Suprapubic skin (tissue), 4 donors: ENCODE measurements around the gene RUNX1. TPM values are rescaled to one million over a fixed set of nuclear protein-coding genes. Genes with fewer than 3 reads are reported as not detected.

Source experiments
- DNase-seq, 2 donors: peaks; one replicate each; pipeline ENCODE4 v3.0.0-alpha.2; 2019; ENCODE audit warnings: low spot score in 2 of 2
- H3K27ac ChIP-seq: fragments of 200-600 bp; sonication (generic); one replicate; pipeline ENCODE4 v1.5.1; 2019
- H3K27me3 ChIP-seq: fragments of 200-600 bp; sonication (generic); one replicate; pipeline ENCODE4 v1.5.1; 2019
- H3K36me3 ChIP-seq: fragments of 200-600 bp; sonication (generic); one replicate; pipeline ENCODE4 v1.5.1; 2019
- H3K4me1 ChIP-seq: fragments of 200-600 bp; sonication (generic); one replicate; pipeline ENCODE4 v1.5.1; 2019
- H3K4me3 ChIP-seq: fragments of 200-600 bp; sonication (generic); one replicate; pipeline ENCODE4 v1.5.1; 2019; ENCODE audit warnings: mild to moderate bottlenecking
- H3K9me3 ChIP-seq: fragments of 200-600 bp; sonication (generic); one replicate; pipeline ENCODE4 v1.5.1; 2019
- CTCF ChIP-seq, 2 donors: fragments of 200-600 bp in 1 of 2; fragments of 450-650 bp in 1 of 2; sonication (generic) in 1 of 2; IDR thresholded peaks; one replicate each; pipeline ENCODE4 v1.5.1; 2016 to 2019; ENCODE audit warnings: antibody characterized with exemption in 2 of 2, mild to moderate bottlenecking in 1 of 2, moderate library complexity in 1 of 2
- EP300 ChIP-seq: sonication (generic); formaldehyde crosslinking; IDR thresholded peaks from one replicate; pipeline ENCODE4 v1.6.1; 2017; ENCODE audit warnings: antibody characterized with exemption
- POLR2A ChIP-seq, 2 donors: fragments of 450-650 bp; IDR thresholded peaks; one replicate each; pipeline ENCODE4 v1.6.1; 2017; ENCODE audit warnings: antibody characterized with exemption in 2 of 2, mild to moderate bottlenecking in 2 of 2, moderate library complexity in 2 of 2
- POLR2AphosphoS5 ChIP-seq, 3 donors: sonication (generic); formaldehyde crosslinking; IDR thresholded peaks; one replicate each; pipeline ENCODE4 v1.6.1; 2017; ENCODE audit warnings: antibody characterized with exemption in 3 of 3
- WGBS: methylation state at CpG from one replicate; pipeline ENCODE4 v1.1.5; 2018; 5-methylcytosine and 5-hydroxymethylcytosine counted together
- total RNA-seq, 4 donors: library from RNA; depleted of rRNA; stranded (reverse); fragments of >200 nt; gene quantifications; one replicate each; pipeline ENCODE4 v1.1.0, GENCODE V29; 2016

RUNX1 gene
- total RNA-seq, 4 donors from 2014 or later: 15.4 to 26.7 (median 20.5) TPM

DNA sequence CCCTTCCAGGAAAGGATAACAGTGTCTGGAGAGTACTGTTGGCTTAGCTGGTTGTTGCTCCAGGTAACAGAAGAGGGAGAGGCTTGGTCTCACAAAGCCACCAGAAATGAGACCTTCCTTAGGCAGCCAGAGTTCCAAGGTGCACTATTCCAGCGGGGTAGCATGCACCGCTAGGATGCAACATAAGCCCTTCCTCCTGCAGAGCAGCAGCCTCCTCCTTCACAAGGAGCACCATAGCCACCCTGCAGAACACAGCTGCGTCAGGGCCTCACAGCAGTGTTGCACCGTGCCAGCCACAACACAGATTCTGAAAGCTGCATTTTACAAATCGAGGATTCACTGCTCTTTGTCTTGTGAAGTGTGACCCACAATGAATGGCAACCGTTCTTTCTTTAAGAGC lies 238.3 kb downstream of the RUNX1 start:
- 88% methylated on average over 5 of the region's 6 CpGs for WGBS
- H3K27ac ChIP-seq: no peak overlapping the region
- TF ChIP-seq EP300: no peak
- TF ChIP-seq POLR2AphosphoS5 (IDR thresholded peaks at IDR 0.05): no peak
- TF ChIP-seq POLR2A (IDR thresholded peaks at IDR 0.05): no peak
- TF ChIP-seq CTCF (IDR thresholded peaks at IDR 0.05): no peak
- no peak for DNase-seq
- H3K36me3 ChIP-seq: peaks cover 2% of the 10 kb centered on the region
- H3K4me3 ChIP-seq: no peak overlapping the region
- H3K9me3 ChIP-seq: no peaks in the 10 kb centered on the region
- H3K4me1 ChIP-seq: peaks cover 64% of the 10 kb centered on the region
- H3K27me3 ChIP-seq: no peaks in the 10 kb centered on the region

DNA sequence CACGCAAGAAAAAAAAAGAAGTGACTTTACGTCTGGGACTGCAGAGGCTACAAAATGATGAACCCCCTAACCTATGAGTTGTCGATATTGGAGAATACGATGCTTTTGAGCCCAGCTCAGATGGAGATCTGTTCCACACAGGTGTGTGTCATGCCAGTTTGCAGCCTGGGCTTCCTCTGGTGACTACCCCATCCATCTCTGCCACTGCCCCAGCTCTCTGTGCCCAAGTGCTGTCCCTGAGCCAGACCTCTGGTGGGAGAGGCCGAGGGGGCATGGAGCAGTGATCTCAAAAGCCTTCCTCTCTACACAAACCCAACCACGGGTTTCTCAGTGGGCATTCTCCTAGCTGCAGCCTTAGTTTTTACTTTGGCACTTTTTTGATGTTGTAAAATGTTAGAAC lies 239.3 kb downstream of the RUNX1 start:
- 86% methylated on average over 6 of the region's 6 CpGs for WGBS
- TF ChIP-seq EP300 (no peak), POLR2A (IDR thresholded peaks at IDR 0.05) (no peak)
- H3K4me3 ChIP-seq: no peak overlapping the region
- peaks cover 2% of the 10 kb centered on the region for H3K36me3 ChIP-seq
- peaks cover 56% of the 10 kb centered on the region for H3K4me1 ChIP-seq
- no peaks in the 10 kb centered on the region for H3K27me3 ChIP-seq
- DNase-seq: no peak
- H3K9me3 ChIP-seq: no peaks in the 10 kb centered on the region
- H3K27ac ChIP-seq: no peak overlapping the region

DNA sequence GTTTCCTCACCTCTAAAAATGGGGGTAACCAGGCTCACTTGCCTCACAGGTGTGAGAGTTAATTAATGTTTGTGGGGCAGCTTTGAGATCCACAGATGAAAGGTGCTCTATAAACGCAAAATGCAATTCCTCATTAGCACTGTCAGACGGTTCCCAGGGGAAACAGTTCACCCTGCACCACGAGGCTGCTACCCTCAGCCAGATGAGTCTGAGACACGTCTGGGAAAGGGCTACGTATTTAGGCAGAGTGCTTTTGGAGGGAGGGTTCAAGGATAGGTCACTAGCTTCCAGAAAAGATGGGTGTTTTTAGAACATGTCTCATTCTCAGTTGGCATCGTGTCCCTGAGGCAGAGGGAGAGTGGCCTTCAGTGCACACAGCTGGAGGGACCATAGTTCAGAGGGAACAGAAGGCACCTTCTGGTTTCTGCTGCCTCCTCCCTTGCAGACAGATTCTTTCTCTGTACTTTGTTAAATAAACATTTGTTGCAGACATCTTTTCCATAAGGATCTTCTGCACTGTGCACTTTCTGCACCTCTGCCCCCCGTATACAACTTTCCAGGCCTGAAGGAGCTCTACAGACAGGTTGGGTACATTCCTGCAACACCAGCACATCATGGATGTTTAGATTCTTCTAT lies 240.4 kb downstream of the RUNX1 start:
- WGBS: 63% methylated on average over 6 of the region's 7 CpGs
- peaks cover 2% of the 10 kb centered on the region for H3K36me3 ChIP-seq
- no peaks in the 10 kb centered on the region for H3K9me3 ChIP-seq
- no peak for DNase-seq
- no peaks in the 10 kb centered on the region for H3K27me3 ChIP-seq
- peak overlapping the region; percentile 92 for H3K27ac ChIP-seq
- peaks cover 46% of the 10 kb centered on the region for H3K4me1 ChIP-seq
- TF ChIP-seq POLR2A (IDR thresholded peaks at IDR 0.05) (no peak), EP300 (no peak), CTCF (IDR thresholded peaks at IDR 0.05) (no peak), POLR2AphosphoS5 (IDR thresholded peaks at IDR 0.05) (no peak)
- H3K4me3 ChIP-seq: no peak overlapping the region

DNA sequence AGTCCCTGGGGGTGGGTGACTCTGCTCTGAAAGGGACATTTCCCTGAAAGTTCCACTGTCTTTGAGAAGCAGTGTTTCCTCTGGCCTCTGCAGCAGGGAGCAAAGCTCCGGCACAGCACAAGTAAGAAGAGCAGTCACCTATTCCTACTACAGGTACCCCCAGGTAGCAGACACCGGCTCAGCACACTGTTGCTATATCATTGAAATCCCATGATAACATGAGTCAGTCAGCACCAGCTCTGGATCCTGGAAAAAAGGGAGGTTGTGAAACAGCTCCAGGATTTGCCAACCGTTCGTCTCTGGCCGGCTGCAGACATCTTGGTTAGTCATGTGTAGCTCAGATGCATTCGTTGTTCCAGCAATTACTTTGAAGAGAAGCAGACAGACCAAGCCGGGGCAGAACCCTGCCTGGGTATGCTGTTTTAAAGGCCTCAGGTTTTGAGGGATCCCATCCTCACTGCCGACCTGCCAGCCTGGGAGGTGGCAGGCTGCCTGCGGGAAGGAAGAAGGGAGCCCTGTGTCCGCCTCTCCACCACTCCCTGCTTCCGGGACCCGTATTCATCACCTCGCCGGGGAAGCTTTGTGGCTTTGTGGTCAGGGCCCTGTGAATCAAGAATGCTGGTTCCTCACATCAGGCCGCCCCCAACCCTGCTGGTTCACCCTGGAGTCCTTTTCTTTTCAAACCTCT lies 241.1 kb downstream of the RUNX1 start:
- H3K4me3 ChIP-seq: no peak overlapping the region
- H3K27ac ChIP-seq: peak overlapping the region; percentile 92
- DNase-seq: peak in 1 of 2 donors; percentile 88
- WGBS: 46% methylated on average over 13 of the region's 15 CpGs
- H3K27me3 ChIP-seq: no peaks in the 10 kb centered on the region
- H3K9me3 ChIP-seq: no peaks in the 10 kb centered on the region
- peaks cover 39% of the 10 kb centered on the region for H3K4me1 ChIP-seq
- TF ChIP-seq POLR2A (IDR thresholded peaks at IDR 0.05) (no peak), EP300 (no peak), CTCF (IDR thresholded peaks at IDR 0.05) (no peak), POLR2AphosphoS5 (IDR thresholded peaks at IDR 0.05) (peak; percentile 26 to 78 (median 45))
- peaks cover 2% of the 10 kb centered on the region for H3K36me3 ChIP-seq

DNA sequence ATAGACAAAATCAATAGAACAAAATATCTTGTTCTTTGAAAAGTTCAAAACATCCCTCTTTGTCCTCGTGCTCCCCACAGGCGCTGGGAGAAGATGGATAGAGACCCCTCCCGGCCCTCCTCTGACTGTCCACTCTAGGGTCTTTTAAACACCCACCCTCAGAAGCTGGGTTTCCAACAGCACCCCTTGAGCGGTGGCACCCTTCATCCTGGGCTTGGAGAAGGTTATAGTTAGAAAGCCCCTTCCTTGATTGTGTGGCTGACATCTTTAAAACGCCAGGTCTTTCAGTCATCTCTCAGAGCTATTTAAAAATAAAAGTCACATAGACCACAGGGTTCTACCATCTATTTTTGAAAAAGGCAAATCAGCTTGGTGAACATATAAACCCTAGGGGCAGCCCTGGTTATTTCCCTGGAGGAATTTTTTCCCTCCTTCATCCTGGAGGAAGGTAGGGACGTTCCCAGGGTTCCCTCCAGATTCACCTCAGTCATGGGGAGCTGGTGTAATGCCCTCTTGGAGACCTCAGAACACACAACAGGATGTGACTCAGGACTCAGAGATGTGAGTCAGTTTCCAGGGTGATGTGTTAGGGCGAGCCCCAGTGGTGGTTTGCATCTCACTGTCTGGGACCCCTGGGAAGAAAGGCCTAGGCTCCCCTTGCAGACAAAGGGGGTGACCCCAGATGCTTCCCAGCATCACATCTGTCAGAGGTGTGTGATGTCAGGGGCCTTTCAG lies 241.8 kb downstream of the RUNX1 start:
- peak overlapping the region; percentile 92 for H3K27ac ChIP-seq

DNA sequence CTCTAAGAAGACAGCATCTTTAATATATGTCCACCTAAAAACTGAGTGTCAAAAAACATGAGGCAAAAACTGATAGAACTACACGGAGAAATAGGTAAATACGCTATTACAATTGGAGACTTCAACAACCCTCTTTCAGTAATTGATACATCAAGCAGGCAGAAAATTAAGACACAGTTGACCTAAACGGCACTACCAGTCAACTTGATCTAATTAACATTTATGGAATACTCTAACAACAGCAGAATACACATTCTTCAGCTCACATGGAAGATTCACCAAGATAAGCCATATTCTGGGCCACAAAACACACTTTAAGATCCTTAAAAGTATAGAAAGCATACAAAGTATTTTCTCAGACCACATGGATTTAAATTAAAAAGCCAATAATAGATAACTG lies 242.7 kb downstream of the RUNX1 start:
- peaks cover 37% of the 10 kb centered on the region for H3K4me1 ChIP-seq
- H3K4me3 ChIP-seq: no peak overlapping the region
- DNase-seq: no peak
- H3K9me3 ChIP-seq: no peaks in the 10 kb centered on the region
- WGBS: 84% methylated on average over 3 of the region's 3 CpGs
- no peak for TF ChIP-seq EP300
- TF ChIP-seq POLR2AphosphoS5 (IDR thresholded peaks at IDR 0.05): no peak
- no peak for TF ChIP-seq POLR2A (IDR thresholded peaks at IDR 0.05)
- TF ChIP-seq CTCF (IDR thresholded peaks at IDR 0.05): no peak
- no peak overlapping the region for H3K27ac ChIP-seq
- no peaks in the 10 kb centered on the region for H3K27me3 ChIP-seq
- peaks cover 2% of the 10 kb centered on the region for H3K36me3 ChIP-seq

More for the DNA sequence above, 241.8 kb downstream of the RUNX1 start:
- H3K27me3 ChIP-seq: no peaks in the 10 kb centered on the region
- TF ChIP-seq POLR2A (IDR thresholded peaks at IDR 0.05) (no peak), EP300 (no peak), POLR2AphosphoS5 (IDR thresholded peaks at IDR 0.05) (no peak)
- peaks cover 36% of the 10 kb centered on the region for H3K4me1 ChIP-seq
- H3K9me3 ChIP-seq: no peaks in the 10 kb centered on the region
- peaks cover 2% of the 10 kb centered on the region for H3K36me3 ChIP-seq
- peak in 1 of 2 donors; percentile 78 for DNase-seq
- no peak overlapping the region for H3K4me3 ChIP-seq
- 80% methylated on average over 7 of the region's 7 CpGs for WGBS
